Measurements from ENCODE around the gene GJC2. TPM values are rescaled to one million over a fixed set of nuclear protein-coding genes. Genes with fewer than 3 reads are reported as not detected.

Gene GJC2
- total RNA-seq, 1 donor from 2014 or later: 1.1 TPM

GRCh38 chr1:228109073-228109961 is 40.4 kb upstream of the GJC2 start, which contains the start of gene MRPL55:
MRPL55 (minus strand) TSS chr1:228109299; CDS start chr1:228108260, 1,039 bp downstream.
- H3K36me3 ChIP-seq (ENCODE audit: insufficient read depth, low read length): no peaks in the 10 kb centered on the region
- H2AFZ ChIP-seq (ENCODE audit: low read depth, low read length): peak within 1 kb of the TSS; percentile 97
- DNase-seq (ENCODE audit: low read depth) (peak; percentile 87), FAIRE-seq (no peak)
- peak within 1 kb of the TSS; percentile 83 for H3K4me3 ChIP-seq (ENCODE audit: insufficient read depth, low read depth, low read length)
- Mint-ChIP-seq H3K4me1 (ENCODE audit: low read depth, unreplicated experiment) (peaks cover 6% of the 10 kb centered on the region), H3K27ac (ENCODE audit: unreplicated experiment) (peak within 1 kb of the TSS; percentile 92), H3K9me3 (ENCODE audit: unreplicated experiment) (no peaks in the 10 kb centered on the region), H3K36me3 (ENCODE audit: low read depth, unreplicated experiment) (peaks cover 4% of the 10 kb centered on the region), H3K4me3 (ENCODE audit: unreplicated experiment) (peak within 1 kb of the TSS; percentile 90), H3K27me3 (ENCODE audit: low read depth, unreplicated experiment) (no peaks in the 10 kb centered on the region)
- no peak for TF ChIP-seq CTCF (IDR thresholded peaks at IDR 0.05; ENCODE audit: insufficient read depth, low read depth, low read length)
- no peak for TF ChIP-seq EZH2 (IDR thresholded peaks at IDR 0.05; ENCODE audit: insufficient read depth, low read length)
- H3K4me1 ChIP-seq (ENCODE audit: insufficient read depth, low read length): peaks cover 10% of the 10 kb centered on the region
- no peaks in the 10 kb centered on the region for H3K27me3 ChIP-seq (ENCODE audit: insufficient read depth, low read length)
- peak within 1 kb of the TSS; percentile 78 for H3K27ac ChIP-seq (ENCODE audit: low read depth, low read length)
- H3K9me3 ChIP-seq (ENCODE audit: insufficient read depth, low read depth, low read length): no peaks in the 10 kb centered on the region
- H3K9ac ChIP-seq (ENCODE audit: low read length): peak within 1 kb of the TSS; percentile 95
- H4K20me1 ChIP-seq (ENCODE audit: insufficient read depth, low read length): no peaks in the 10 kb centered on the region
- H3K4me2 ChIP-seq (ENCODE audit: low read length): peak within 1 kb of the TSS; percentile 85
- H3K79me2 ChIP-seq (ENCODE audit: insufficient read depth, low read length): peaks cover 23% of the 10 kb centered on the region

GRCh38 chr1:228109962-228110488 is 39.7 kb upstream of the GJC2 start:
- H3K79me2 ChIP-seq (ENCODE audit: insufficient read depth, low read length): peaks cover 23% of the 10 kb centered on the region
- H3K4me2 ChIP-seq (ENCODE audit: low read length): peak overlapping the region; percentile 85
- no peaks in the 10 kb centered on the region for H3K9me3 ChIP-seq (ENCODE audit: insufficient read depth, low read depth, low read length)
- H3K27ac ChIP-seq (ENCODE audit: low read depth, low read length): peak overlapping the region; percentile 67
- peak overlapping the region; percentile 83 for H3K4me3 ChIP-seq (ENCODE audit: insufficient read depth, low read depth, low read length)
- H3K36me3 ChIP-seq (ENCODE audit: insufficient read depth, low read length): no peaks in the 10 kb centered on the region
- H4K20me1 ChIP-seq (ENCODE audit: insufficient read depth, low read length): no peaks in the 10 kb centered on the region
- H3K4me1 ChIP-seq (ENCODE audit: insufficient read depth, low read length): peaks cover 10% of the 10 kb centered on the region
- no peaks in the 10 kb centered on the region for H3K27me3 ChIP-seq (ENCODE audit: insufficient read depth, low read length)
- peaks cover 4% of the 10 kb centered on the region for H3K36me3 Mint-ChIP-seq (ENCODE audit: low read depth, unreplicated experiment)
- FAIRE-seq: no peak
- DNase-seq (ENCODE audit: low read depth): peak; percentile 20
- no peak for TF ChIP-seq CTCF (IDR thresholded peaks at IDR 0.05; ENCODE audit: insufficient read depth, low read depth, low read length)
- TF ChIP-seq EZH2 (IDR thresholded peaks at IDR 0.05; ENCODE audit: insufficient read depth, low read length): no peak
- peak overlapping the region; percentile 92 for H3K27ac Mint-ChIP-seq (ENCODE audit: unreplicated experiment)
- H3K4me3 Mint-ChIP-seq (ENCODE audit: unreplicated experiment): peak overlapping the region; percentile 90
- no peaks in the 10 kb centered on the region for H3K9me3 Mint-ChIP-seq (ENCODE audit: unreplicated experiment)
- no peaks in the 10 kb centered on the region for H3K27me3 Mint-ChIP-seq (ENCODE audit: low read depth, unreplicated experiment)
- peak overlapping the region; percentile 97 for H2AFZ ChIP-seq (ENCODE audit: low read depth, low read length)
- peaks cover 4% of the 10 kb centered on the region for H3K4me1 Mint-ChIP-seq (ENCODE audit: low read depth, unreplicated experiment)
- peak overlapping the region; percentile 95 for H3K9ac ChIP-seq (ENCODE audit: low read length)
